Lower leg skin (tissue), 4 donors: ENCODE measurements around the gene MYH7B. TPM values are rescaled to one million over a fixed set of nuclear protein-coding genes. Genes with fewer than 3 reads are reported as not detected.

ENCODE experiments used
- DNase-seq, 2 donors: peaks; one replicate each; pipeline ENCODE4 v3.0.0-alpha.2; 2019; ENCODE audit warnings: low spot score in 2 of 2
- H3K4me3 ChIP-seq: fragments of 200-600 bp; sonication (generic); 2 replicates; pipeline ENCODE4 v1.5.1; 2017; ENCODE audit warnings: mild to moderate bottlenecking, low read depth; ENCODE audit not compliant: poor library complexity, severe bottlenecking
- CTCF ChIP-seq, 3 donors: fragments of 450-650 bp; IDR thresholded peaks; one replicate each; pipeline ENCODE4 v1.5.1; 2016; ENCODE audit warnings: antibody characterized with exemption in 3 of 3, mild to moderate bottlenecking in 3 of 3, moderate library complexity in 2 of 3
- POLR2A ChIP-seq, 2 donors: fragments of 450-650 bp; IDR thresholded peaks; one replicate each; pipeline ENCODE4 v1.6.1; 2016 to 2017; ENCODE audit warnings: antibody characterized with exemption in 2 of 2, mild to moderate bottlenecking in 1 of 2, moderate library complexity in 1 of 2
- WGBS, 2 donors: methylation state at CpG; one replicate each; pipeline ENCODE4 v1.1.5; 2018; 5-methylcytosine and 5-hydroxymethylcytosine counted together
- intact Hi-C: fragments of 100-400 bp; cut with DNase I; formaldehyde crosslinking; loops from one replicate; pipeline ENCODE4 v1.15.0; 2023; ENCODE audit warnings: low total_unique reads
- total RNA-seq, 4 donors: library from RNA; depleted of rRNA; stranded (reverse); fragments of >200 nt; gene quantifications; one replicate each; pipeline ENCODE4 v1.1.0, GENCODE V29; 2016

Gene MYH7B
- total RNA-seq, 4 donors from 2014 or later: 0.10 to 0.27 (median 0.18) TPM

- TF ChIP-seq POLR2A (IDR thresholded peaks at IDR 0.05): no peak
- no peak for TF ChIP-seq CTCF (IDR thresholded peaks at IDR 0.05)
- no peak overlapping the region for H3K4me3 ChIP-seq
- WGBS, 2 donors: 87 to 93% methylated on average over 23 to 28 of the region's 28 CpGs
- intact Hi-C loops: no loop called here
- no peak for DNase-seq
Observed at GRCh38 chr20:34998331-34998950, 42.8 kb downstream of the MYH7B start.

- no peak for DNase-seq
- H3K4me3 ChIP-seq: no peak overlapping the region
- WGBS, 2 donors: 84 to 89% methylated on average over 25 of the region's 25 CpGs
- TF ChIP-seq POLR2A (IDR thresholded peaks at IDR 0.05) (no peak), CTCF (IDR thresholded peaks at IDR 0.05) (no peak)
- intact Hi-C loops: no loop called here
Observed at GRCh38 chr20:34999021-34999451, 43.4 kb downstream of the MYH7B start.

- TF ChIP-seq CTCF (IDR thresholded peaks at IDR 0.05) (no peak), POLR2A (IDR thresholded peaks at IDR 0.05) (no peak)
- no peak overlapping the region for H3K4me3 ChIP-seq
- intact Hi-C loops: no loop called here
- WGBS, 2 donors: 77 to 87% methylated on average over 10 of the region's 10 CpGs
- DNase-seq: no peak
Observed at GRCh38 chr20:34999782-35000181, 44.1 kb downstream of the MYH7B start.

GRCh38 chr20:35000311-35000921, 44.7 kb downstream of the MYH7B start:
- WGBS, 2 donors: 87 to 91% methylated on average over 28 of the region's 28 CpGs
- no peak for DNase-seq
- no peak for TF ChIP-seq CTCF (IDR thresholded peaks at IDR 0.05)
- TF ChIP-seq POLR2A (IDR thresholded peaks at IDR 0.05): no peak
- H3K4me3 ChIP-seq: no peak overlapping the region
- intact Hi-C loops: no loop called here

- DNase-seq: no peak
- TF ChIP-seq POLR2A (IDR thresholded peaks at IDR 0.05) (no peak), CTCF (IDR thresholded peaks at IDR 0.05) (no peak)
- intact Hi-C loops: no loop called here
- whole genome bisulfite sequencing, 2 donors: 91 to 95% methylated on average over 28 of the region's 28 CpGs
- no peak overlapping the region for H3K4me3 ChIP-seq
Observed at GRCh38 chr20:35000922-35001595, 45.4 kb downstream of the MYH7B start.
